Measurements from ENCODE around the gene BNC2.

DNA sequence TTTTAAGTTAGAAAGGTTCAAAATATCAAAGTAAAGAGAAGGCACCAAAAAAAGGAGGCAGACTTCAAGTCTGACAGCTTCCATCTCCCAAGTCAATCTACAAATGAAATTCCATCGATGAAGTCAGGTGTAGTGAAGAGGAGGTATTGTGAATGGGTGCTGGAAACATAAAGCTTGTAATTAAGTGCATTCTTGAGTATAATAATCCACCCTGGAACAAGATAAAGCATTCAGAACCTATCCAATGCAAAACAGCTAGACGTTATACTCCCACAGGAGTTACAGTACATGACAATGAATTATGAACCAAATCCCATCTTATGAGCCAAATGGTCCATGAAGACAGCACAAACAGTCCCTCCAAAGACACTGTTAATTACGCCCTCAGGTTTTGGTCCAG, 22.3 kb downstream of the BNC2 start:
- TF ChIP-seq, protein P1, sequence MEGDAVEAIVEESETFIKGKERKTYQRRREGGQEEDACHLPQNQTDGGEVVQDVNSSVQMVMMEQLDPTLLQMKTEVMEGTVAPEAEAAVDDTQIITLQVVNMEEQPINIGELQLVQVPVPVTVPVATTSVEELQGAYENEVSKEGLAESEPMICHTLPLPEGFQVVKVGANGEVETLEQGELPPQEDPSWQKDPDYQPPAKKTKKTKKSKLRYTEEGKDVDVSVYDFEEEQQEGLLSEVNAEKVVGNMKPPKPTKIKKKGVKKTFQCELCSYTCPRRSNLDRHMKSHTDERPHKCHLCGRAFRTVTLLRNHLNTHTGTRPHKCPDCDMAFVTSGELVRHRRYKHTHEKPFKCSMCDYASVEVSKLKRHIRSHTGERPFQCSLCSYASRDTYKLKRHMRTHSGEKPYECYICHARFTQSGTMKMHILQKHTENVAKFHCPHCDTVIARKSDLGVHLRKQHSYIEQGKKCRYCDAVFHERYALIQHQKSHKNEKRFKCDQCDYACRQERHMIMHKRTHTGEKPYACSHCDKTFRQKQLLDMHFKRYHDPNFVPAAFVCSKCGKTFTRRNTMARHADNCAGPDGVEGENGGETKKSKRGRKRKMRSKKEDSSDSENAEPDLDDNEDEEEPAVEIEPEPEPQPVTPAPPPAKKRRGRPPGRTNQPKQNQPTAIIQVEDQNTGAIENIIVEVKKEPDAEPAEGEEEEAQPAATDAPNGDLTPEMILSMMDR (conservative IDR thresholded peaks at IDR 0.05; ENCODE audit: low read depth, low read length): no peak
- TF ChIP-seq EZH2 (IDR thresholded peaks at IDR 0.05; ENCODE audit: low read length, unreplicated experiment) (no peak), EZH2phosphoT487 (IDR thresholded peaks at IDR 0.05; ENCODE audit: borderline replicate concordance, low read length) (no peak)
